HepG2 (cell line): Measurements from ENCODE around the gene REM2. TPM values are rescaled to one million over a fixed set of nuclear protein-coding genes. Genes with fewer than 3 reads are reported as not detected.

Source experiments
- CREM ChIP-seq, 2 experiments: sonication (generic) in 1 of 2; formaldehyde crosslinking in 1 of 2; IDR thresholded peaks; 2 replicates each; pipeline versions ENCODE4 v1.4.0 to v1.6.1; 2016 to 2020; ENCODE audit warnings: antibody characterized with exemption in 1 of 2, mild to moderate bottlenecking in 1 of 2, missing genetic modification reagents in 1 of 2
- CTCF ChIP-seq: sonication (generic); formaldehyde crosslinking; IDR thresholded peaks from 2 replicates; pipeline ENCODE4 v1.5.0; 2020; ENCODE audit warnings: mild to moderate bottlenecking, missing genetic modification reagents, moderate library complexity
- MED1 ChIP-seq: sonication (generic); formaldehyde crosslinking; IDR thresholded peaks from 2 replicates; pipeline ENCODE4 v1.4.0; 2020; ENCODE audit warnings: missing genetic modification reagents
- PAXIP1 ChIP-seq: sonication (generic); formaldehyde crosslinking; conservative IDR thresholded peaks from 2 replicates; pipeline ENCODE4 v1.4.0; 2020; ENCODE audit warnings: mild to moderate bottlenecking, missing genetic modification reagents, moderate library complexity
- SATB2 ChIP-seq: sonication (generic); formaldehyde crosslinking; IDR thresholded peaks from 2 replicates; pipeline ENCODE4 v1.5.0; 2020; ENCODE audit warnings: missing genetic modification reagents
- ZBTB43 ChIP-seq: sonication (generic); formaldehyde crosslinking; conservative IDR thresholded peaks from 2 replicates; pipeline ENCODE4 v1.4.0; 2020; ENCODE audit warnings: missing genetic modification reagents
- ZNF121 ChIP-seq: sonication (generic); formaldehyde crosslinking; IDR thresholded peaks from 2 replicates; pipeline ENCODE4 v1.5.0; 2020; ENCODE audit warnings: mild to moderate bottlenecking, missing genetic modification reagents
- ZNF256 ChIP-seq: sonication (generic); formaldehyde crosslinking; conservative IDR thresholded peaks from 2 replicates; pipeline ENCODE4 v1.4.0; 2020; ENCODE audit warnings: missing genetic modification reagents
- ZNF331 ChIP-seq: sonication (generic); formaldehyde crosslinking; IDR thresholded peaks from 2 replicates; pipeline ENCODE4 v1.4.0; 2020; ENCODE audit warnings: missing genetic modification reagents
- ZNF350 ChIP-seq: sonication (generic); formaldehyde crosslinking; IDR thresholded peaks from 2 replicates; pipeline ENCODE4 v1.4.0; 2020; ENCODE audit warnings: mild to moderate bottlenecking, low read depth, missing genetic modification reagents, borderline replicate concordance
- ZNF431 ChIP-seq: sonication (generic); formaldehyde crosslinking; IDR thresholded peaks from 2 replicates; pipeline ENCODE4 v1.9.0; 2022; ENCODE audit warnings: missing genetic modification reagents, low read depth, mild to moderate bottlenecking, borderline replicate concordance
- ZNF501 ChIP-seq: sonication (generic); formaldehyde crosslinking; IDR thresholded peaks from 2 replicates; pipeline ENCODE4 v1.5.1; 2020; ENCODE audit warnings: mild to moderate bottlenecking, moderate library complexity, missing genetic modification reagents
- ZNF770 ChIP-seq: sonication (generic); formaldehyde crosslinking; IDR thresholded peaks from 2 replicates; pipeline ENCODE4 v1.5.0; 2020; ENCODE audit warnings: mild to moderate bottlenecking, missing genetic modification reagents
- ZSCAN21 ChIP-seq: sonication (generic); formaldehyde crosslinking; IDR thresholded peaks from 2 replicates; pipeline ENCODE4 v1.8.0; 2022; ENCODE audit warnings: mild to moderate bottlenecking, missing genetic modification reagents, moderate library complexity, borderline replicate concordance
- polyA plus RNA-seq, 8 experiments: library from polyadenylated mRNA; depleted of rRNA in 3 of 8; stranded (reverse) in 7 of 8; unstranded in 1 of 8; fragments of >200 nt; fragmentation: Illumina TruSeq in 4 of 8; extraction: Trizol in 4 of 8; gene quantifications; 2 replicates each; pipeline versions ENCODE4 v1.2.1 to v1.2.3, GENCODE V29; 2011 to 2016; ENCODE audit warnings: low read depth in 4 of 8, missing spikeins in 1 of 8, mixed read lengths in 1 of 8; ENCODE audit not compliant: insufficient read depth in 1 of 8
- total RNA-seq, 5 experiments: library from RNA; depleted of rRNA; stranded (reverse); fragments of >200 nt; fragmentation: Illumina TruSeq; extraction: Trizol; gene quantifications; 2 replicates each; pipeline ENCODE4 v1.2.3, GENCODE V29; 2016; ENCODE audit warnings: low read depth in 1 of 5

The REM2 gene
- total and polyA plus RNA-seq, 2 of the 13 experiments (the other 11 are each of a cell fraction or from before 2014, with no cell fraction given): 0.20 TPM; not detected in 1

GRCh38 chr14:22854963-22855724 is 27.9 kb upstream of the REM2 start (continued):
- TF ChIP-seq ZNF770 (CRISPR knock-in tag) (peak; percentile 9; the same call in 1 of the 2 replicates), PAXIP1 (CRISPR knock-in tag) (peak; percentile 45), CREM (IDR thresholded peaks at IDR 0.05) (no peak), CREM (CRISPR knock-in tag; IDR thresholded peaks at IDR 0.05) (no peak), CTCF (no peak), ZNF121 (peak; percentile 78), ZNF350 (CRISPR knock-in tag) (peak; percentile 55; the same call in 1 of the 2 replicates), ZSCAN21 (CRISPR knock-in tag) (0 out of 2 replicates have a peak, but pooled peaks have one; percentile 43), ZNF331 (CRISPR knock-in tag) (no peak), ZBTB43 (CRISPR knock-in tag) (0 out of 2 replicates have a peak, but pooled peaks have one; percentile 55), ZNF431 (CRISPR knock-in tag) (no peak), MED1 (peak; percentile 50), ZNF256 (peak; percentile 75; the same call in 1 of the 2 replicates), ZNF501 (CRISPR knock-in tag) (peak; percentile 40; the same call in 1 of the 2 replicates), SATB2 (CRISPR knock-in tag) (peak; percentile 46; the same call in 1 of the 2 replicates)
